ENCODE results near the gene SNTB2.

SNTB2 gene

GRCh38 chr16:69319381-69319780, 132.4 kb downstream of the SNTB2 start:
- no peak for TF ChIP-seq EP300 (IDR thresholded peaks at IDR 0.05; ENCODE audit: borderline replicate concordance)
- no peak for TF ChIP-seq RAD21 (IDR thresholded peaks at IDR 0.05; ENCODE audit: low read depth)

GRCh38 chr16:69319826-69320739, 133.1 kb downstream of the SNTB2 start:
- TF ChIP-seq REST (IDR thresholded peaks at IDR 0.05; ENCODE audit: low read depth), result no peak
- no peak for TF ChIP-seq RAD21 (IDR thresholded peaks at IDR 0.05; ENCODE audit: low read depth)
- no peak for TF ChIP-seq TAF1 (IDR thresholded peaks at IDR 0.05; ENCODE audit: low read depth)
- no peak for TF ChIP-seq MAX (IDR thresholded peaks at IDR 0.05)
- no peak for TF ChIP-seq CEBPB (IDR thresholded peaks at IDR 0.05)
- TF ChIP-seq FOXM1 (IDR thresholded peaks at IDR 0.05; ENCODE audit: borderline replicate concordance, low read depth), result no peak
- no peak for TF ChIP-seq TEAD4 (IDR thresholded peaks at IDR 0.05)
- no peak for TF ChIP-seq TCF12 (IDR thresholded peaks at IDR 0.05; ENCODE audit: low read depth)
- TF ChIP-seq EP300 (IDR thresholded peaks at IDR 0.05; ENCODE audit: borderline replicate concordance), result no peak
- no peak for TF ChIP-seq NFIC (IDR thresholded peaks at IDR 0.05)
- TF ChIP-seq USF1 (IDR thresholded peaks at IDR 0.05), result no peak
- TF ChIP-seq YY1 (IDR thresholded peaks at IDR 0.05; ENCODE audit: low read depth), result no peak

- TF ChIP-seq EP300 (IDR thresholded peaks at IDR 0.05; ENCODE audit: borderline replicate concordance) (no peak), TAF1 (IDR thresholded peaks at IDR 0.05; ENCODE audit: low read depth) (no peak), REST (IDR thresholded peaks at IDR 0.05; ENCODE audit: low read depth) (no peak), CREB1 (IDR thresholded peaks at IDR 0.05; ENCODE audit: low read depth) (no peak), TEAD4 (IDR thresholded peaks at IDR 0.05) (no peak), CEBPB (IDR thresholded peaks at IDR 0.05) (no peak), FOXM1 (IDR thresholded peaks at IDR 0.05; ENCODE audit: borderline replicate concordance, low read depth) (no peak), EGR1 (IDR thresholded peaks at IDR 0.05) (no peak), NFIC (IDR thresholded peaks at IDR 0.05) (no peak), MAX (IDR thresholded peaks at IDR 0.05) (no peak), YY1 (IDR thresholded peaks at IDR 0.05; ENCODE audit: low read depth) (no peak), RAD21 (IDR thresholded peaks at IDR 0.05; ENCODE audit: low read depth) (no peak), TCF12 (IDR thresholded peaks at IDR 0.05; ENCODE audit: low read depth) (no peak), USF1 (IDR thresholded peaks at IDR 0.05) (no peak), ZBTB7A (IDR thresholded peaks at IDR 0.05; ENCODE audit: low read depth) (no peak)
Measured at GRCh38 chr16:69320740-69321073, 133.7 kb downstream of the SNTB2 start.

DNA sequence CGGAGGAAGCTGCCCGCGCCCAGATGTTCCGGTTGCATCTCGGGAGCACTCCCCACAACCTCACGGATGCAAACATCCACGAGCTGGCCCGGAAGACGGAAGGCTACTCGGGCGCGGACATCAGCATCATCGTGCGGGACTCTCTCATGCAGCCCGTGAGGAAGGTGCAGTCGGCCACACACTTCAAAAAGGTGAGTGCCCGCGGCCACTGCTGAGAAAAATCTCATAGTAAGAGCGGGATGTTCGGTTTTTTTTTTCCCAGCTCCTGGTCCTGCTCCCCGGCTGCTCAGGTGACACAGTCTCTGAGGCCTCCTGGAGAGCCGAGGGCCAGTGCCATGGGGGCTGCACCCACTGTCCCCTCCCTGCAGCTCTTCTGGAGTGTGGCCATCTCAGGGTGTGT, 134.1 kb downstream of the SNTB2 start:
- TF ChIP-seq NFIC (IDR thresholded peaks at IDR 0.05) (no peak), CREB1 (IDR thresholded peaks at IDR 0.05; ENCODE audit: low read depth) (no peak), ZBTB7A (IDR thresholded peaks at IDR 0.05; ENCODE audit: low read depth) (no peak), EP300 (IDR thresholded peaks at IDR 0.05; ENCODE audit: borderline replicate concordance) (no peak), USF1 (IDR thresholded peaks at IDR 0.05) (no peak)

DNA sequence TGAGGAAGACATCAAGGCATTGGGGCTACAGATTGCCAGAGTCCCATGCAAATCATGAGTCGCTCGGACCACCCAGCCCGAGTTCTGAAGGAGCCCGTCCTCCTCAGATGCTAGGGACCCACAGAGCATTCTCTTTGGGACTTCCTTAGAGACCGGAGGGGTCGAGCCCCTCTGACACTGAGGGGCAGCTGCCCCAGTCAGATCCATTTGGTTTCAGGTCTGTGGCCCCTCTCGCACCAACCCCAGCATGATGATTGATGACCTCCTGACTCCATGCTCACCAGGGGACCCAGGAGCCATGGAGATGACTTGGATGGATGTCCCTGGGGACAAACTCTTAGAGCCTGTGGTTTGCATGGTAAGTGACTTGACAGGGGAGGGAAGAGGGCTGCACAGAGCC, 135.4 kb downstream of the SNTB2 start:
- no peak for TF ChIP-seq CREB1 (IDR thresholded peaks at IDR 0.05; ENCODE audit: low read depth)
- TF ChIP-seq MAX (IDR thresholded peaks at IDR 0.05), result no peak
- no peak for TF ChIP-seq CEBPB (IDR thresholded peaks at IDR 0.05)
- TF ChIP-seq EGR1 (IDR thresholded peaks at IDR 0.05), result no peak
- TF ChIP-seq TCF12 (IDR thresholded peaks at IDR 0.05; ENCODE audit: low read depth), result no peak
- no peak for TF ChIP-seq YY1 (IDR thresholded peaks at IDR 0.05; ENCODE audit: low read depth)
- no peak for TF ChIP-seq NFIC (IDR thresholded peaks at IDR 0.05)
- no peak for TF ChIP-seq EP300 (IDR thresholded peaks at IDR 0.05; ENCODE audit: borderline replicate concordance)
- no peak for TF ChIP-seq TEAD4 (IDR thresholded peaks at IDR 0.05)
- TF ChIP-seq REST (IDR thresholded peaks at IDR 0.05; ENCODE audit: low read depth), result no peak
- no peak for TF ChIP-seq USF1 (IDR thresholded peaks at IDR 0.05)

Data from Ishikawa (cell line).